Activated CD4-positive, alpha-beta T cell treated with anti-CD3 and anti-CD28 coated beads for 36 hours (primary cell): ENCODE results near the gene TMEM94. TPM values are rescaled to one million over a fixed set of nuclear protein-coding genes. Genes with fewer than 3 reads are reported as not detected.
A peak's percentile ranks its signal among the peaks of the same experiment; 100 is the strongest.

Source experiments
- ATAC-seq: fragments of 200-7000 bp; cut with Tn5 transposase; one replicate; pipeline ENCODE4 v1.10.0; 2021; ENCODE audit warnings: mild to moderate bottlenecking, moderate library complexity
- CTCF ChIA-PET: fragments of 350-600 bp; sonication (Branson Sonifier 250); formaldehyde crosslinking; loops from one replicate; lab custom pipeline; 2021; ENCODE audit warnings: antibody characterized with exemption; lab: Charles Lee
- POLR2A ChIA-PET: fragments of 350-600 bp; sonication (Branson Sonifier 250); formaldehyde crosslinking; loops from one replicate; lab custom pipeline; 2021; ENCODE audit warnings: antibody characterized with exemption, inconsistent platforms; lab: Charles Lee
- DNase-seq: peaks from one replicate; pipeline ENCODE4 v3.0.0-alpha.2; 2020
- H3K27ac Mint-ChIP-seq: one replicate; pipeline ENCODE4 v1.8.0; 2021; ENCODE audit warnings: mixed read lengths
- H3K27me3 Mint-ChIP-seq: one replicate; pipeline ENCODE4 v1.8.0; 2021; ENCODE audit warnings: mixed read lengths
- H3K36me3 Mint-ChIP-seq: one replicate; pipeline ENCODE4 v1.8.0; 2021; ENCODE audit warnings: low read depth, mixed read lengths
- H3K4me1 Mint-ChIP-seq: one replicate; pipeline ENCODE4 v1.8.0; 2021; ENCODE audit warnings: mixed read lengths
- H3K4me3 Mint-ChIP-seq: one replicate; pipeline ENCODE4 v1.8.0; 2021; ENCODE audit warnings: mild to moderate bottlenecking, moderate library complexity, mixed read lengths
- H3K9me3 Mint-ChIP-seq: one replicate; pipeline ENCODE4 v1.8.0; 2021; ENCODE audit warnings: low read depth, mixed read lengths
- intact Hi-C, 2 experiments: fragments of 100-400 bp; cut with DNase I in 1 of 2; cut with micrococcal nuclease in 1 of 2; formaldehyde crosslinking; loops; one replicate each; pipeline versions ENCODE4 v1.14.2 to v1.15.1; 2022 to 2024; cut with DNase I, micrococcal nuclease
- total RNA-seq, 2 experiments: library from RNA; stranded (reverse); gene quantifications; one replicate each; pipeline ENCODE4 v1.2.3, GENCODE V29; 2021

The TMEM94 gene
- total RNA-seq, 2 experiments from 2014 or later = 51.4 to 62.5 TPM

DNA sequence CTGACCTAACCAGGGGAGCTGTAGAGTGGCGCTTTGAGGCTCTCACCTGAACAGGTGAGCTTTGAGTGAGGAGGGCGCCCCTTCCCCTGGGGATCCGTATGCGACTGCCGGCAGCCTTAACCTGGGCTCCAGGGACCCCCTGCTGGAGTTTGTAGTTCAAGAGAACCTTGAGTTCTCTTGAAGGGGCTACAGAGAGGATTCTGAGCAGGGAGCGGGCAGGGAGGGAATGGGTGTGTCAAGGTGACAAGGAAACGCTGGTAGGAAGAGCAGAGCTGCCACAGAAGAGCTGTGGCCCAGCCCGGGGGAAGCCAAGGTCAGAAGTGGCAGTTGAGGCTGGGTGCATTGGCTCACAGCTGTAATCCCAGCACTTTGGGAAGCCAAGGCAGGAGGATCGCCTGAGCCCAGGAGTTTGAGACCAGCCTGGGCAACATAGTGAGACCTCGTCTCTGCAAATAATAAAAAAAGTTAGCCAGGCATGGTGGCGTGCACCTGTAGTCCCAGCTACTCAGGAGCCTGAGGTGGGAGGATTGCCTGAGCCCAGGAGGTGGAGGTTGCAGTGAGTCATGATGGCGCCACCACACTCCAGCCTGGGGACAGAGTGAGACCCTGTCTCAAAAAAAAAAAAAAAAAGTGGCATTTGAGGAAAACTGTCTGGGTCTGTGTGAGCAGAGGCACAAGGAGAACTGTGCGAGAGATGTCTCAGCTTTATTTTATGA lies 70.3 kb downstream of the TMEM94 start:
- peaks cover 6% of the 10 kb centered on the region for H3K36me3 Mint-ChIP-seq
- peak overlapping the region; percentile 62 for H3K4me3 Mint-ChIP-seq
- DNase-seq (no peak), ATAC-seq (no peak)
- no peaks in the 10 kb centered on the region for H3K27me3 Mint-ChIP-seq
- intact Hi-C loops = no loop called here
- H3K4me1 Mint-ChIP-seq = peaks cover 10% of the 10 kb centered on the region
- CTCF ChIA-PET = interaction anchor here (0.8 to 1.3 kb wide), 5 partner anchors 10 to 226 kb away, joined by 3 to 7 read pairs (median 5); partner anchors contain the start of gene TSEN54
- no peak overlapping the region for H3K27ac Mint-ChIP-seq
- no peaks in the 10 kb centered on the region for H3K9me3 Mint-ChIP-seq
- POLR2A ChIA-PET = interaction anchor here (0.6 kb wide), 1 partner anchor 366 kb away, joined by 3 read pairs; no protein-coding TSS in a partner anchor

DNA sequence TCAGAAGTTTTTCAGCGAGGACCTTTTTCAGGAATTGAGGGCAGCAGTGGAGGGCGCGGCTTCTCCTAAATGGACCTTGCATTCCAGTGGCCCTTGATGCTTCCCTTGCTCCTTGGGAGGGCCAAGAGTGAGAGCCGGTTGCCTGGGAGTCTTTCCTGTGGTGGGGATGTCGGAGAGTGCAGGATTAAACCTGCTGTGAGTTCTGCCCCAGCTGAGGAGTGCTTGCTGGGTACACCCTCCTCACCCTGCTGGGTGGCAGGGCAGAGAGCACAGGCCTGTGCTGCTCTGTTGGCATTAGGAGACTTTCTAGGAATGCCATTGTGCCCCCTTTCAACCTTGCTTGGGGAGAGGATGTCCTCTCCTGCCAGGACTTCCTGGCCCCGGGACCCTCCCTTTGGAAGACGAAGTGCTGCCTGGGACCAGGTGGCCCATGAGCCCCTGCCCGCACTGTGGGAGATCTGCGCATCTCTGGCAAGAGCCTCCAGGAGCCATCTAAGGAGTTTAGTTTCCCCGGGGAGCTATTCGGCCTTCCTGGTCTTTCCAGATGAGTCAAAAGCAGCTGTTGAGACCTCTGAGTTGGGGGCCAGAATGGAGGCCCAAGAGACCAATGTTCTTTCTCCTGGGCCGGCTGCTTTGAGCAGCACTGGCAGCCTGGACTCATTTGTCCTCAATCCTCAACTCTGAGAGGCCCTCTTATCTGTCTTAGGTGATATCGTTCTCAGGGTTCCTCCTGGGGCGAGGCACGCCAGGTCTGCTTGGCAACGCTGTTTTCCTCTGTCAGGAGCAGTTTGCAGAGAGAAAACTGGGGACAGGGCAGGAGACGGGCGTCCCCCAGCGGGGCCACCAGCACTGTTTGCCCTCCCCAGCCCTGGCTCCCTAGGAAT lies 74.6 kb downstream of the TMEM94 start:
- no peak for ATAC-seq
- Mint-ChIP-seq H3K27ac (no peak overlapping the region), H3K9me3 (no peaks in the 10 kb centered on the region), H3K4me1 (peaks cover 28% of the 10 kb centered on the region), H3K27me3 (no peaks in the 10 kb centered on the region), H3K36me3 (peaks cover 4% of the 10 kb centered on the region), H3K4me3 (no peak overlapping the region)
- intact Hi-C loops = no loop called here
- POLR2A ChIA-PET = interaction anchor here (0.7 kb wide), 1 partner anchor 665 kb away, joined by 3 read pairs; no protein-coding TSS in a partner anchor
- no peak for DNase-seq
- CTCF ChIA-PET = interaction anchor here (0.5 to 1.0 kb wide), 2 partner anchors 15 to 119 kb away, joined by 3 read pairs; partner anchors contain the start of gene TSEN54

DNA sequence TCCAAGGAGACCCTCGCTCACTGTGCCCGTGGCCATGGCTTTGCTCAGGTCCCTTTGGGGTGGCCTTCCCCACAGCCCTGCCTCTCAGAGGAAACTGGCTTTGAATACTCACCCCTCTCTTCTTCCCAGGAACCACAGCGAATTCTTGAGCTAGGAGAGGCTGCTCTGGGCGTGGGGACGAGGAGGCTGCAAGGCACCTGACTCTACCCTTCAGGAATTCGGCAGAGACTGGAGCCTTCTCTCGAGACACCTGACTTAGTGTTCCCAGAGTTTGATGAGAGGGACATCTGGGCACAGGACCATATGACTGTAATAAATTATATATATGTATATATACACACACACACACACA lies 75.3 kb downstream of the TMEM94 start:
- no peak for ATAC-seq
- Mint-ChIP-seq H3K27me3 (no peaks in the 10 kb centered on the region), H3K36me3 (peaks cover 4% of the 10 kb centered on the region), H3K9me3 (no peaks in the 10 kb centered on the region), H3K4me3 (no peak overlapping the region), H3K4me1 (peaks cover 23% of the 10 kb centered on the region), H3K27ac (no peak overlapping the region)
- intact Hi-C loops = no loop called here
- CTCF ChIA-PET = interaction anchor here (1.0 kb wide), 1 partner anchor 15 kb away, joined by 3 read pairs; the partner anchor contains the start of gene TSEN54
- DNase-seq = no peak
- POLR2A ChIA-PET = no interaction called here

DNA sequence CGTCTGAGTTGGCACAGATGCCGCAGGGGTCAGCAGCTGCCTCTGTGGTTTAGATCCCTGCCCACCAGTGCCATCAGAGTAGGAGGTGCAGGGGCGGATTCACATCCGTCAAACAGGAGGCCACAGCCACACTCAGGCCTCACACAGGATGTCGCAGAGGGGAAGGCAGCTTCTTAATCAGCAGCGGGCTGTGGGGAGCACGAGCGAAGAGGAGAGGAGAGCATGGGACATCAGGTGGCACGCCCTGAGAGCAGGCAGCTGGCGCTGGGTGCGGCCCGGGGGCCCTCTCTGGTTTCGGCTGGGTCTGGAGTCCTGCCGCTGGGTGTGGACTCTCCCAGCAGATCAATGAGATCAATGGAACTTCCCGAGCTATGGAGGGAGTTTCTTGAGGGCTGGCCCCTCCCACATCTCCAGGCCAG lies 78.7 kb downstream of the TMEM94 start:
- CTCF ChIA-PET = interaction anchor here (0.7 to 2.3 kb wide), 5 partner anchors 11 to 80 kb away, joined by 3 to 13 read pairs (median 4); partner anchors contain the start of gene TSEN54
- H3K27me3 Mint-ChIP-seq = no peaks in the 10 kb centered on the region
- H3K36me3 Mint-ChIP-seq = peaks cover 4% of the 10 kb centered on the region
- POLR2A ChIA-PET = interaction anchor here (0.6 kb wide), 3 partner anchors 103 to 252 kb away, joined by 4 to 6 read pairs (median 5); no protein-coding TSS in a partner anchor
- DNase-seq = peak; percentile 82
- intact Hi-C loops = no loop called here
- peak overlapping the region; percentile 88 for H3K27ac Mint-ChIP-seq
- peak; percentile 99 for ATAC-seq
- H3K4me3 Mint-ChIP-seq = peak overlapping the region; percentile 44
- H3K9me3 Mint-ChIP-seq = no peaks in the 10 kb centered on the region
- H3K4me1 Mint-ChIP-seq = peaks cover 18% of the 10 kb centered on the region

DNA sequence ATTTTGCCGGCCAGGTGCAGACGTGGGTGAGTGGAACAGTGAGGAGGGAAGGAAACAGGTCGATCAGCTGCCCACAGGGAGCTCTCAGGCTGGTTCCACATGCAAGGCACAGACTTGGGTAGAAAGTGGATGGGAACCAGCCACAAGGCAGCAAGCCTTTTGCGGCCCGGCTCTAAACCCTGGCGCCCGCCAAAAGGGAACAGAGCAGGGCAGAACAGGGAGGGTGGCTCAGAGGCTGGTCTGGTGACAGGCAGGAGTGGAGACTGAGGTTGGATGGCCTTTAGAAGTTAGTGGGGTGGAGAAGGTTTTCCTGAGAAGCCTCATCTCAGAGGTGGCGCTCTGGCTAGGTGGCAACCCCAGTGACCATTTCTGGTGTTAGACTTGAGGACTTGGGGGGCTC lies 79.4 kb downstream of the TMEM94 start:
- Mint-ChIP-seq H3K4me3 (no peak overlapping the region), H3K9me3 (no peaks in the 10 kb centered on the region), H3K4me1 (peaks cover 18% of the 10 kb centered on the region), H3K27ac (peak overlapping the region; percentile 88), H3K27me3 (no peaks in the 10 kb centered on the region), H3K36me3 (peaks cover 4% of the 10 kb centered on the region)
- ChIA-PET POLR2A (interaction anchor here (0.6 kb wide), 2 partner anchors 114 to 251 kb away, joined by 5 to 6 read pairs; no protein-coding TSS in a partner anchor), CTCF (interaction anchor here (0.8 to 2.3 kb wide), 4 partner anchors 11 to 80 kb away, joined by 3 to 13 read pairs (median 4); partner anchors contain the start of gene TSEN54)
- intact Hi-C loops = no loop called here
- DNase-seq = no peak
- no peak for ATAC-seq

DNA sequence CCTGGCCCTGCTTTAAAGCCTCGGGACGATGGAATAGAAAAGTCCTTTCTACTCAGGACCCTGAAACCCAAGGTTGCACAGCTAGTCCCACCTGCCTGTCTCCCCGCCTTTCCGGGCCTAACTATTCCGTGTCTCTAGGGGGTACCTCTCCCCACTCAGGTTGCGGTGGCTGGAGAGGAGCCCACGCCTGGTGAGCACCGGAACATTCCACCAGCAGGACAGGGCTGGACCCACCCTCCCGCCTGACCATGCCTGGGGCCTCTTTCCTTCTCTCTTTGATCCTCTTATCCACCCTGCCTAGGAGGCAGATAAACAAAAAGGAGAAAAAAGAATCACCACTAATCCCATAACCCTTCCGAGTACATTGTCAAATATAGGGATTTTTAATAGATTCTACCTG lies 79.9 kb downstream of the TMEM94 start:
- ATAC-seq (no peak), DNase-seq (no peak)
- H3K27me3 Mint-ChIP-seq = no peaks in the 10 kb centered on the region
- ChIA-PET CTCF (interaction anchor here (0.8 kb wide), 1 partner anchor 17 kb away, joined by 3 read pairs; no protein-coding TSS in a partner anchor), POLR2A (no interaction called here)
- H3K4me1 Mint-ChIP-seq = peaks cover 18% of the 10 kb centered on the region
- intact Hi-C loops = no loop called here
- H3K27ac Mint-ChIP-seq = no peak overlapping the region
- H3K36me3 Mint-ChIP-seq = peaks cover 4% of the 10 kb centered on the region
- no peak overlapping the region for H3K4me3 Mint-ChIP-seq
- no peaks in the 10 kb centered on the region for H3K9me3 Mint-ChIP-seq

DNA sequence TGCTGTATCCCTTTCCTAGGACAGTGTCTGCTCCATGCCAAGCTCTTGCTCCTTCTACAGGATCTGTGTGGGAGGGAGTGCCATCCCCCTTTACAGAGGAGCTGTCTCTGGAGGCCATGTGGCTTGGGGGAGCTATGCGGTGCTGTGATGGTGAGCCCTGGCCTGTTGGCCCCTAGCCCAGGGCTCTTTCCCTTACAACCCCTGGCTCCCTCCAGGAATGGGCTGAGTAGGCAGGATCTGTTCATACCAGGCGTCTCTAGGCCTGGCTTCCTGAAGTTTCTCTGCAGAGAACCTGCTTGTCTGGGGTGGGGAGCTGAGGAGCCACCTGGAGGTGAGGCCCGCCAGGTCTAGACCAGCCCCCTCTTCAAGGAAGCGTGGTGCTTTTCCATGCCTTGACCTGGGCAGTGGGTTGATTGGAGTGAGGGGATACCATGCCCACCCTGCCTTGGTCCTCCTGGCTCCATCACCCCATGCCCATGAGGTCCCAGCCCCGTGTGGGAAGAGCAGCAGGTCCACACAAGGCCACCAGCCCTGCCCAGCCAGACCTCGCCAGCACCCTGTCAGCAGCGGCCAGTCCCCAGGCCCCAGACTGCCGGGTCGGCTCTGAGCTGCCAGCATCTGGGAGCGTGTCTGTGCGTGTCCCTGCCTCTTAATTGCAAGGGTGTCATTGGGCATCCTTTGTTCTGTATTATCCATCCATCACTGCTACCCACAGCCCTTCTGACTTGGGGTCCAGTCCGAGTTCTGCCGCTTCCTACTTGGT lies 83.7 kb downstream of the TMEM94 start:
- Mint-ChIP-seq H3K4me1 (peaks cover 8% of the 10 kb centered on the region), H3K9me3 (no peaks in the 10 kb centered on the region), H3K36me3 (no peaks in the 10 kb centered on the region), H3K27ac (no peak overlapping the region), H3K4me3 (no peak overlapping the region), H3K27me3 (no peaks in the 10 kb centered on the region)
- ChIA-PET POLR2A (interaction anchor here (0.6 kb wide), 1 partner anchor 18 kb away, joined by 3 read pairs; no protein-coding TSS in a partner anchor), CTCF (interaction anchor here (0.8 kb wide), 1 partner anchor 213 kb away, joined by 3 read pairs; no protein-coding TSS in a partner anchor)
- no peak for ATAC-seq
- intact Hi-C loops = no loop called here
- DNase-seq = no peak

DNA sequence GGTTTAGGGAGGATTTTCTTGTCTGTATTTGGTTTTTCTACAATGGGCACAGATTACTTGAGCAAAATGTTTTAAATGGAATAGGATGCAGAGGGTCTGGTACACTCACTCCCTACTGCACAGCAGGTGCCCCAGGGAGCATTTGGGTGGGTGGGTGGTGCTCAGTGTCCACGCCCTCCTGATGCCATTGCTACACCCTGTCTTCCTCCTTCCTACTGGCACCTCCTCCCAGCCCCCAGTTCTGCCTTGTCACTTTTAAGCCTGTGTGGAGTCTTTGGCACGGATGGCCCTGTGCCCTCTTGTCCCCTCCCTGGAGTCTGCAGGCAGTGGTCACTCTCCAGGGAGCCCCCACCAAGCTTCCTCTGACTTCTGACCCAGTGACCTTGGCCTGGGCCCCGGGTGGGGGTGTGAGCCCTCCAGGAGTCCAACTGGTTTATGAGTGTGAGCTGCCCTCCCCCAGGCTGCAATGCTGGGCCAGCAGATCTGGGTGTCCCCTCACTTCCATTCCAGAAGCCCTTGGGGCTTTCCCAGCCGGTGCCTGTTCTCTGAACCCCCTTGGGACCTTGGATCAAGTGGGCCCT lies 84.6 kb downstream of the TMEM94 start:
- intact Hi-C loops = no loop called here
- no peaks in the 10 kb centered on the region for H3K9me3 Mint-ChIP-seq
- no peaks in the 10 kb centered on the region for H3K4me1 Mint-ChIP-seq
- no peaks in the 10 kb centered on the region for H3K27me3 Mint-ChIP-seq
- no peak overlapping the region for H3K27ac Mint-ChIP-seq
- ATAC-seq (no peak), DNase-seq (no peak)
- CTCF ChIA-PET = no interaction called here
- H3K36me3 Mint-ChIP-seq = no peaks in the 10 kb centered on the region
- no peak overlapping the region for H3K4me3 Mint-ChIP-seq
- POLR2A ChIA-PET = no interaction called here

DNA sequence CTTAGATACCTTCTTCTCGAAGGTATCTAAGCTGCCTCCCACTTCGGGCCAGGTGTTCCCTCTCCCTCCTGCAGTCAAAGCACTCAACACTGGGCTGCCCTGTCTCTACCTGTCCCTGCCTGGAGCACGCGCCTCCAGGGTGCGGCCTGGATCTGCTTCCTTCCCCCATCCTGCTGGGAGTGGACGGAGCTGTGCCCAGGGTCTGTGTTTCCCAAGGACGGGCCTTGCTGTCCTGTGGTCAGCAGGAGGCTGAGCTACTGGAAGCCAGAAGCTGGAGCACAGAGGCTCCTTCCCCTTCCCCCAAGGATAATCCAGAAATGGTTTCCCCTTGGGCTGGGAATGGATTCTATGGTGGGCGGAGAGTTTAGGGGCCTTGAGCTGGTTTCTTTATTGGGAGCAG lies 85.8 kb downstream of the TMEM94 start:
- no peak for ATAC-seq
- no peak for DNase-seq
- Mint-ChIP-seq H3K9me3 (no peaks in the 10 kb centered on the region), H3K4me1 (no peaks in the 10 kb centered on the region), H3K27ac (no peak overlapping the region), H3K4me3 (no peak overlapping the region), H3K27me3 (no peaks in the 10 kb centered on the region), H3K36me3 (no peaks in the 10 kb centered on the region)
- CTCF ChIA-PET = interaction anchor here (1.5 kb wide), 1 partner anchor 91 kb away, joined by 4 read pairs; the partner anchor contains the start of gene SMIM5
- intact Hi-C loops = no loop called here
- POLR2A ChIA-PET = interaction anchor here (0.7 kb wide), 1 partner anchor 59 kb away, joined by 3 read pairs; no protein-coding TSS in a partner anchor

DNA sequence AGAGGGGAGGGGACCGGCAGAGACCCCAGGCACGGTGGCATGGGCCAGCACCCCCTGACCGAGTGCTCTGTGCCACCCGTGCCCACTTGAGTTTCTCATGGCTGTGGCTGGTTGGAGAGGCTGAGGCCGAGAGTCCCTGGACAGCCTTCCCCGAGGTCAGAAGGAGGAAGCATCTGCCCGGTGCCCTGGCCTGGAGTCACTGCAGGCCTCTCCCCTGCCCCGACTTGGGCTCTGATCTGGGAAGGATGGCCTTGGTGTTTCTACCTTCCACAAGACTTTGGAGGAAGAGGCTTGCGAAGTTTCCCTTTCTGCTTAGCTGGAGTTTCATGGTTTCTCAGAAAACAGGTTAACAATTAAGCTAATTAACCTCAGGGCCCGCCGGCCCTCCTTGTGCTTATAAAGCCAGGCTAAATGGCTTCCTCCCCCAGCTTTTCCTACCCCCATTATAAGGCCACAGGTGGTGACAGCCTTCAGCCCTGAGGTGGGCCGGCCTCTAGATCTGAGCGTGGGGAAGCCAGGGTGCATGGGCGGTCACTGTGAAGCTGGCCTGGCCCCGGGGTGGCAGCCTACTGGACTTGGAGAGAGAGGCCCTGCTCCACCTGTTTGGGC lies 86.4 kb downstream of the TMEM94 start:
- ATAC-seq (no peak), DNase-seq (no peak)
- POLR2A ChIA-PET = interaction anchor here (0.7 kb wide), 1 partner anchor 58 kb away, joined by 3 read pairs; no protein-coding TSS in a partner anchor
- CTCF ChIA-PET = interaction anchor here (0.6 to 1.5 kb wide), 2 partner anchors 78 to 90 kb away, joined by 3 to 4 read pairs; partner anchors contain the start of gene SMIM5
- Mint-ChIP-seq H3K4me1 (no peaks in the 10 kb centered on the region), H3K36me3 (no peaks in the 10 kb centered on the region), H3K27me3 (no peaks in the 10 kb centered on the region), H3K4me3 (no peak overlapping the region), H3K9me3 (no peaks in the 10 kb centered on the region), H3K27ac (no peak overlapping the region)
- intact Hi-C loops = no loop called here
